ENCODE results near the gene WBP2. TPM values are rescaled to one million over a fixed set of nuclear protein-coding genes. Genes with fewer than 3 reads are reported as not detected.

The WBP2 gene
- total and polyA plus RNA-seq, 2 of the 13 experiments (the other 11 are each of a cell fraction or from before 2014, with no cell fraction given), result 29.2 to 29.5 TPM

- TF ChIP-seq KLF16 (CRISPR knock-in tag; IDR thresholded peaks at IDR 0.05) (peak; percentile 72 to 85; a peak in 3 of 4 replicates), SPEN (CRISPR knock-in tag; IDR thresholded peaks at IDR 0.05; ENCODE audit: low read depth) (peak; percentile 66; the same call in 1 of the 2 replicates), SMAD1 (CRISPR knock-in tag; IDR thresholded peaks at IDR 0.05; ENCODE audit: borderline replicate concordance, low read depth) (peak; percentile 59; the same call in 1 of the 2 replicates), ATF2 (CRISPR knock-in tag; IDR thresholded peaks at IDR 0.05) (peak; percentile 79), HNF1A (IDR thresholded peaks at IDR 0.05; ENCODE audit: low read depth) (no peak), HNF1A (CRISPR knock-in tag; IDR thresholded peaks at IDR 0.05; ENCODE audit: borderline replicate concordance) (peak; percentile 90), NR1H2 (CRISPR knock-in tag; IDR thresholded peaks at IDR 0.05; ENCODE audit: borderline replicate concordance, low read depth) (peak; percentile 73; the same call in 1 of the 2 replicates), THRA (CRISPR knock-in tag; IDR thresholded peaks at IDR 0.05; ENCODE audit: borderline replicate concordance) (peak; percentile 93), CREB3 (CRISPR knock-in tag; IDR thresholded peaks at IDR 0.05) (no peak), BHLHE40 (IDR thresholded peaks at IDR 0.05; ENCODE audit: low read length) (peak; percentile 62; the same call in 1 of the 2 replicates), KAT7 (CRISPR knock-in tag; IDR thresholded peaks at IDR 0.05; ENCODE audit: borderline replicate concordance) (0 out of 2 replicates have a peak, but pooled peaks have one; percentile 24), PAX8 (CRISPR knock-in tag; IDR thresholded peaks at IDR 0.05; ENCODE audit: borderline replicate concordance) (peak; percentile 46; the same call in 1 of the 2 replicates), JUND (CRISPR knock-in tag; IDR thresholded peaks at IDR 0.05) (peak; percentile 40; the same call in 1 of the 2 replicates), SOX13 (IDR thresholded peaks at IDR 0.05) (peak; percentile 69; the same call in 1 of the 2 replicates), SOX13 (CRISPR knock-in tag; conservative IDR thresholded peaks at IDR 0.05 in 1 of 2, IDR thresholded peaks at IDR 0.05 in 1 of 2) (peak in 1 of 2 experiments; percentile 77; a peak in 2 of 4 replicates), ZFP82 (CRISPR knock-in tag; IDR thresholded peaks at IDR 0.05; ENCODE audit: borderline replicate concordance) (no peak), TSC22D2 (CRISPR knock-in tag; IDR thresholded peaks at IDR 0.05; ENCODE audit: borderline replicate concordance) (no peak; the same call in 1 of the 2 replicates), DPF2 (CRISPR knock-in tag; IDR thresholded peaks at IDR 0.05; ENCODE audit: borderline replicate concordance, low read depth) (peak; percentile 86), ZNF232 (CRISPR knock-in tag; IDR thresholded peaks at IDR 0.05; ENCODE audit: borderline replicate concordance) (peak; percentile 91; the same call in 1 of the 2 replicates)
Measured at GRCh38 chr17:75846692-75847613, 8.2 kb downstream of the WBP2 start (continued).

Data from HepG2 (cell line).